Activated CD4-positive, alpha-beta T cell treated with anti-CD3 and anti-CD28 coated beads, Interleukin-2, Interleukin-4, amounts not matched to agents 100 ng/mL and 50 ng/mL, durations not matched to agents 16 hours and 8 hours (primary cell): ENCODE results near the gene EPC1.
"Not testable (repeated sequence)": the region's sequence is repeated elsewhere in the genome, so short reads cannot be mapped to it uniquely, and the experiment has no call there.

Experiments used
- DNase-seq: peaks from one replicate; pipeline ENCODE4 v3.0.0-alpha.2; 2020; ENCODE audit warnings: low spot score

EPC1 gene

DNA sequence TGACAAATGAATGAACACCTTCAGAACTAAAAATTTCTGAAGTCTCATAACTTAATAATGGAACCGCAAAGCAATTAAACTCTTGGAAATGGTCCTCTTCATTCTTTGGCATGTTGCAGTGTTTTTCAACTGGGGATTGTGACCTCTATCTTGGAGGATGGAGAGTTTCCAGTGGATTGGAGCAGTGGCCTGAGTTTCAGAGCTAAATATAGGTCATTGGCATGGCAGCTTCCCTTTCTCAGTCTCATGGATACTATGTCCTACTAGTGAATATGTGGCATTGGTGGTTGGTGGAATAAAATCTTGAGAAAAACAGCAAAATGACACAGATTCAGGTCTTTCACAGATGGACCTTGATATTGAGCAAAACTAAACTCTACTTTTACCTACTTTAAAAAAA, 24.1 kb upstream of the EPC1 start:
- DNase-seq: no peak

DNA sequence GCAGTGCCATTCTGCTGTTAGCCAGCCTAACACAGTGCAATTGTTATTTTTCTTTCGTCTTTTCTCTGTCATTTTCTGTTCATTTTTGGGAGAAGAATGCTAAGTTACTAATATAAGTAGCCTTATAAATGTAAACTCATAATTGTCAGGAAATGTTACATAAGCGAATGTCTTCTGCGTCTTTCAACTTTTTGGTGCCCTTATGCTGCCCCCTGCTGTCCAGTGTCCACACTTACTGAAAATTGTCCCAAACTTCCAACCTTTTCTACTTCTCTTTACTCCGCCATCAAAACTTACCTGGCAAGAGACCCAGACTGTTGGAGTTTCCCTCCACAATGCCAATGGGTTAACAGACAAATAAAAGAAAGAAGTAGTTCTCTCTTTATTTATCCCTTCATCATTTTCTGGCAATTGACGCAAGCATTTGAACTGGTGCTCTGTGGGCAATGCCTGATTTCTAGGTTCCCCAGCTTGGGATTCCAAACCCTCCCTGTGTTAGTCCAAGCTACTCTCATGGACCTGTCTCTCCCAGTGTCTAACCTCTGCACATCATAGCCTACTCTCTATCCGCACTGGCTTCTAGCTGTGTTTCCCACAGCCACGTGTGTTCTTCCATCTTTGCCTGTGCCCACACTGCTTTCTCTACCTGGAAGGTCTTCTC, 21.0 kb upstream of the EPC1 start:
- peak; percentile 76 for DNase-seq

DNA sequence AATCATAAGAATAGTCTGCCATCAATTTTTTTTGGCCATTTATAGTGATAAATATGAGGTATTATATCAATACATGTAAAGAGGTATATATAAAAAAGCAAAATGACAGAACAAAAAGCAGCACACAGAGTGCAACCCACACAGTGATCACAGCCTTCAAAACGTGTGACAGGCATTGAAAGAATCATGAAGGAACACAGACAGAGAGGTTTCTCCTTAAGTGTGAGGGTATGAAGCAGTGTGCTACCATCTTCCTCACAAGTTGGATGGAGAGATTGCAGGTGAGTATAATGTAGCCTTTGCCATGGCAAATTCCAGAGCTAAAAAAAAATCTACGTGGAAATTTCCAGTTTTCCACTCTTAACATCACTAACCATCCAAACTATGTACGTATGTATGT, 19.6 kb upstream of the EPC1 start:
- no peak for DNase-seq

DNA sequence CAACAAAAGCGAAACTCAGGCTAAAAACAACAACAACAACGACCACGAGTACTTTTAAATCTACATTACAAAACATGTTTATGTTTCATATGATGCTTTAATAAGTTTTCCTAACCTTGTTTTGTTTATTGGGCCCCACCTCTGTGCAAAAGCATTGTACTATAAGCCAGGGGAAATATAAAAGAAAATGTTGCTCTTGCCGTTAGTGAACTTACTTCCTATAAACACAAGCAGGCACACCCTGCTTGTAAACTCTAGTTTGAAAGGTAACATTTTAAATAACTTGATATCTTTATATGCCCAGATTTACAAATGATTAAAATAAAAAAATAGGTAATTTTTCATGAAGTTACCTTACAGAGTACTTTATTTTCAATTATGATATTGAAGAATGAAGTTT, 19.2 kb upstream of the EPC1 start:
- no peak for DNase-seq

DNA sequence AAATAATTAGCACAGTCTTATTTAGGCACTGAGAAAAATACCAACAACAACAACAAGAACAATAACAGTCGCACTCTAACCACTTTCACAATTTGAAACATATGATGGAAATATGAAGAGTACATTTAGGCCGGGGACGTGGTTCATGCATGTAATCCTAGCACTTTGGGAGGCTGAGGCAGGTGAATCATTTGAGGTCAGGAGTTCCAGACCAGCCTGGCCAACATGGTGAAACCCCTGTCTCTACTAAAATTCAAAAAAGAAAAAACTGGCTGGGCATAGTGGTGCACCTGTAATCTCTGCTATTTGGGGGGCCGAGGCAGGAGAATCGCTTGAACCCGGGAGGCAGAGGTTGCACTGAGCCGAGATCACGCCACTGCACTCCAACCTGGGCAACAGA, 18.4 kb upstream of the EPC1 start:
- not testable (repeated sequence) for DNase-seq

DNA sequence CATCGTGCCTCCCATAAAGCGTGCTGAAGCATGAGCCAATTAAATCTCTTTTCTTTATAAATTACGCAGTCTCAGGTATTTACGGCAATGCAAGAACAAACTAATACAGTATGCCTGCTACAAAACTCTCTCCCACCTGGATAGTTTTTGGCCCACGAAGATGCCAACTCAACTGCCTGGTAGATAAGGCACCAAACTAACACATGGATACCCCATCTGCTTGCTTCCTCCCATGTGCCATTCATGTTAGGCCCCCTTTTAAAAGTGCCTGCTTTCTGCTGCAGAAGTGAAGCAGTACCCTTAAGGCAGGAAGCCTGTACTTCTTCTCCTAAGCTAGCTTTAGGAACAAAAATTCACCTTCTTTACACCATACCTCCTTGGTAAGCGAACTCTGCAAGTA, 15.6 kb upstream of the EPC1 start:
- no peak for DNase-seq

DNA sequence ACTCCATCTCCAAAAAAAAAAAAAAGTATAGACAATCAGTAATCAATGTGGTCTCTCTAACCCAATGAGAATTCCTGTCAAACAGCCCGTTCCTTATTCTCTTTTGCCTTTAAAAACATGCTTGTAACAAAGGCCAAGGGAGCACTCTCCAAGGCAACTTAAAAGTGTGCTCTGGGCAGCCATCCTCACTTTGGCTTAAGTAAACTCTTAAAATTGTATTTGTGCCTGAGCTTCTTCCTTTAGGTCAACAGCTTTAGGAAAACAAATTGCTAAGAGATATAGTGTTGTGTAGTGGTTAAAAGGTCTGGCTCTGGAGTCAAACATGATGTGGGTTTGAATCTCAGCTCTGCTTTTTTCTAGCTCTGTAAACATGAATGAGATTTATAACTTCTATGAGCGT, 13.9 kb upstream of the EPC1 start:
- DNase-seq: no peak

DNA sequence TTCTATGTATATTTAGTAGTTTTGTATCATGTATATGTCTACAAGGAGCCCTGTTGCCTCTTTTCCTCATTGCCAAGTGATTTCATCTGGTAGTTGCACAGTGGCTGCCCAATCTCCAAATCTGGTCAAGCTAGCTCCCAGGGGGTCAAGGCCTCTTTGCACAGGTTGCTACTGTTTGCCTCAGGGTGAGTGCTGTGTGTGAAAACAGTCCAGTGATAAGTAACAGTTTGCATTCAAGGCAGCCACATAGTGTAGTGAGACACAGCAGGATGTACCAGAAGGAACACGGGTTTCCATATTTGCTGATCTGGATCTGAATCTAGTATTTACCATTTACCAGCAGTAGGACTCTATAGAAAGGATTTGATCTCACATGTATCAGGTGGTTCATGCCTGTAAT, 13.3 kb upstream of the EPC1 start:
- DNase-seq: no peak

DNA sequence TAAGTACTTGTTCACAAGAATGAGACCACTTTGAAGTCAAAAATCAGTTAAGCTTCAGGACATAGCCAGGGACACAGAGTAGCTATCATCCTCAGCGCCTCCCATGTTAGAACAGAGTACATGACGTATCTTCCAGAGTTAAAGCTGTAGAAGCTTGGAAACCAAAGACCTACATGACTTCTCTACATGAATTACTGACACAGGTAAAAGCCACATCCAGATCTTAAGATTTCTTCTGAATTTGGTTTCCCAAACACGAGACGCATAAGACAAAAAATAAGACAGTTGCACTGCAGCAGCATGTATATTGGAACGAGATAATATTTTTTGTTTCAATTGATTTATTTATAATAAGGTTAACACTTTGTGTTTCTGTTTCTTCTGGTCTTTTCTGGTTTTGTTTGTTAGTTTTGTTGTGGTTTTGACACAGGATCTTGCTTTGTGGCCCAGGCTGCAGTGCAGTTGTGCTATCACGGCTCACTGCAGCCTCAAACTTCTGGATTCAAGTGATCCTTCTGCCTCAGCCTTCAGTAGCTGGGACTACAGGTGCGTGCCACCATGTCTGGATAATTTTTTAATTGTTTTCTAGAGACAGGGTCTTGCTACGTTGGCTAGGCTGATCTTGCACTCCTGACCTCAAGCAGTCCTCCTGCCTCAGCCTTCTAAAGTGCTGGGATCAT, 10.2 kb upstream of the EPC1 start:
- DNase-seq: peak; percentile 45

DNA sequence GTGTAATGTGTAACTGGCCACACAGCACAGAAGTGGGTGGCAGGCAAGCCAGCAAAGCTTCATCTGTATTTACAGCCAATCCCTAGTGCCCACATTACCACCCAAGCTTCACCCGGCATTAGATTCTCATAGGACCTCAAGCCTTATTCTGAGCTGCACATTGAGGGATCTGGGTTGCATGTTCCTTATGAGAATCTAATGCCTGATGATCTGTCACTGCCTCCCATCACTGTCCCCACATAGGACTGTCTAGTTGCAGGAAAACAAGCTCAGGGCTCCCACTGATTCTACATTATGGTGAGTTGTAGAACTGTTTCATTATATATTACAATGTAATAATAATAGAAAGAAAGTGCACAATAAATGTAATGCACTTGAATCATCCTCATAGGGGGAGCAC, 7.7 kb upstream of the EPC1 start:
- DNase-seq: not testable (repeated sequence)

DNA sequence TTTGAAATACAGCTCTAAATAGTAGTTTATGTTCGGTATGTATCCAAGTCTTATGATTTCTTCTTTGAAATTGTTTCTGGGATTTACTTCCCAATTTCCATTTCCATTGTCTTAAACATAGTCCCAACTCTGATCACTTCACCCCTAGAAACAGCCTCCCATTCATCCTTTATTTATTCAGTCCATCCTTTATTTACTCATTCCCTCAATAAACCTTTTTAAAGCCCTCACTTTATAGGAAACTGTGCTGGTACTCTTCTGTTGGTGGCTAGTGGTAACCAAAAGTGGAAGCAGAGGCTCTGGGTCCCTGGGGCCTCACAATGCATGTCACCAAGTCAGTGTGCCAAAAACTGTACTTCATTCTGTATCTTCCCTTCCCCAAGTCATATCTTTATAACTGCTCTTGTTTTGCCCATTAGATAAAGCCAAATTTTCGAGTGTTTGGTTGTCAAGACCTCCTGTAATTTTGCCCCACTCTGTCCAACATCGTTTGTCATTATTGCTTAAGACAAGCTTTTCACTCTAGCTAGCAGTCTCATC, 3.9 kb upstream of the EPC1 start:
- DNase-seq: no peak

DNA sequence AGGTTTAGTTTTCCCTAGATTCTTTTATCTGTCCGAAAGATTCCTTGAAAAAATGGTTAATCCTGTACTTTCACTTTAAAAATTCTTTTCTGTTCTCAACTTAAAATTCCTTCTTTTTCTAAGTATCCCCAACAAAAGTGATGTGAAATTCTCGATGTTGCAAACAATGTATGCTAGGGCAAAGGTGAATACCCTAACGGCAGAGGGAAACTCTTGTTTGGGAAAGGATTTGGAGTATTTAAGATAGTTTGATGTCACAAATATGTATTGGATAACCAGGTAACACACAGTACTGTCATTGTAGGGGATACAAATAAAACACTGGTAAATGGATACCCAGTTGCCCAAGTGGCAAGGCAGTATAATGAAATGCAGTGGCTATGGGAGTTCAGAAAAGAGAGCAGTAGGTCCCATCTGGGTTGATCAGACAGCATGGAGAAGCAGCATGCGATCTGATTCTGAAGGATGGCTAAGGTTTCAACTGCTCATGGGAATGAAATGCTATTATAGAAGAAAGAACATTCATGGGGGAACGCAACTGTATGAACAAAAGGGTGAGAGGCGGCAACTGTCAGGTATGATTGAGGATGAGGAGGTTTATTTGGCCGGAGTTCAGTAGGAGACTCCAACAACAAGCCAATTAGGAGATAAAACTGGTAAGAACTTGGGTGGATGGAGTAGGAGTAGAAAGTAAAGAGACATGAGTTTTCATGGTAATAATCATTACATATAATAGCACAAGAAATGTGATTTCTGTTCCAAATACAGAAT, 3.2 kb upstream of the EPC1 start:
- no peak for DNase-seq

DNA sequence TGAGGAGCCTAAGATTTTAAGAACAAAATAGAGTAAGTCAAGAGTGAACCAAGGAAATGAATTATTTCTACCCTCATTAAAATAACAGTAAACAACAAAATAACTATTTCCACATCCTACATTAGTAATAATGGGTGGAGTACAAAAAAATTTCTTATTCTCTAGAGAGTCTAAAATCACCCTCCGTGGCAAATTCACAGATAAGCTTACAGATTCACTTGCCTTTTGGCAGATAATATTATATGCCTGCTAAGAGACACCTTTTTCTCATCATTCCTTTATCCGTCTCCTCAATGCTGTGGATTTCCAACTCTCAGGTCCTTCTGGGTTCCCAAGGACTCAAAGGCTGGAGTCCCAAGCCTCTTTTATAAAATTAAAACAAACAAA, 2.2 kb upstream of the EPC1 start:
- no peak for DNase-seq

DNA sequence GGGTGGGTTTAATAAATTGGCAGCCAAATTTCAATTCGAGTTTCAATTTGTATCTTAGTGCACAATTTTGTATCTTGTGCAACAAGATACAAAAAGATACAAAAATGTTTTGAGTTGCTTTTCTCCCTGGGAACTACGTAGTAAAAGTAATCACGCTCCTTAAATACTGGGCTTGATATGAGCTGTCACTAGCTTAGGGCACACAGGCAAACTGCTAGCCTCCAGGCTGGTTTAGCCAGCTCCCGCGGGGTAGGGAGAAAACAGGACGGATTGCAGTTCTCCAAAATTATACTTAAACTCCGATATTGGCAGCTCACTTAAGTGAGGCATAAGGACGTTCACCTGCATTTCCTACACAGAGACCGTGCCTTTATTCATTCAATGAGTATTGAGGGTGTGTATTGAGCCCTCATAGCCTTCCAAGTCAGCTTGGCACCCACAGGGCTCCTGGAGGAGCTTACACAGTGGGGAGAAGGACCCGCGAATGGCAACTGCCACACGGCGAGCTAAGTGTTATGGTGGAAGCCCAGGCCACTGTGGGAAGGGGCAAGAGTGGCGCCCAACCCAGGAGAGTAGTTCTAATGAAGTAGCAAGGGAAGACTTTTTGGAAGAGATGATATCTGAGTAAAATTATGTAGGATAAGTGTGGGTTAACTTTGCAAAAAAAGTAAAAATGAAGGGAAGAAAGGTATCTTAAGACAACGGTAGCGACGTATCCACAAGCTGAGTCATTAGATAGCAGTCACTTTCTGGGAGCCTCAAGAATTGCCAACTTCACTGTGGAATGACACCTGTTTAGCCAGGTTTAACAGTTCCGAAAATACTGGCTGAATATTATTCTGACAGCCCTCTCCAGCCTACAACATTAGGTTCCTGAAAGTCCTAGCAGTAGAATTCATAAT, 1.6 kb upstream of the EPC1 start:
- no peak for DNase-seq

DNA sequence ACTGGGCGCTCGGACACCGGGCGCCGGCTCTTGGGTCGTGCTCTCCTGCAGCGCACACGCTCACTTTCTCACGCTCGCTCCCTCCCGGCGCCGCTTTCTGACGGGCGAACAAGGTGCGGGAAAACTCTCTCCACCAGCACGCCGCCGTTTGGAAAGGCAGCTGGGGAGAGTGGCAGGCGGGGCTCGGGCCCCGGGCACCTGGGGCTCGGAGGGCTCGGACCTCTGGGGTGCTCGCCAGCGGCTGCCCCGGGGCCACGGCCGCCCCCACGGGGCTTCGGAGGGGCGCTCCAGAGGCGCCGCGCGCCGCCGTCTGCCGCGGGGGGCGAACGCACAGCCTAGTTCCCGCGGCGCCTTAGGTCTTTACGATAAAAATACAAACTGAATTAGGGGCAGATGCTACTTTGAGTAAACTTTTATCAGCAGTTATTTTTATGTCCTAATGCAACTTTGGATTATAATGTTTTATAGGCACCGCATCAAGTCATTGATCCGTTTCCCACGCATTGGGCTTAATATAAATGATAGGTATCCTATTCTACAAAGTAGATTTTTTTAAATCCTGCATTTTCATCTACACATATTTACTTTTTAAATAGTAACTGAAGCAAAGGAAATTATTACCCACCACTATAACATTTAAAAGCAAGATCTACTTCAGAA, 535 bp upstream of the EPC1 start:
- no peak for DNase-seq

DNA sequence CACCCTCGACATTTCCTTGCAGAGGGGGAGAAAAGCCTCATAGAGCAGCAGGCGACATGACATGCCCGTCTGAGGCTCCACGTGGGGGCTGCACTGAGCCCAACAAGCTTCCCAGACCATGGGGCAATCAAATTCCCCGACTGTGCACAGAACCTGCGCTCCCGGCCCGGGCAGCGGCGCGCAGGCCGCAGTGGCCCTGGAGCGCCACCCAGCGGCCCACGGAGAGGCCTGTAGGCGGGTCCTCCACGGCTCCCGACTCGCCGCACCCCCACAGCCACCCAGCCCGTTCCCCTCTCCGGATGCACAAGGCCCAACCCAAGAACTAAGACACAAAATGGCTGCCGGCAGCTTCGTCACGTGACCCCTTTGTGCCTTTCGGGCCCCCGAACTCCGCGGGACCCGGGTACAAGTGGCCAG, 816 bp downstream of the EPC1 start:
- DNase-seq: peak; percentile 97

DNA sequence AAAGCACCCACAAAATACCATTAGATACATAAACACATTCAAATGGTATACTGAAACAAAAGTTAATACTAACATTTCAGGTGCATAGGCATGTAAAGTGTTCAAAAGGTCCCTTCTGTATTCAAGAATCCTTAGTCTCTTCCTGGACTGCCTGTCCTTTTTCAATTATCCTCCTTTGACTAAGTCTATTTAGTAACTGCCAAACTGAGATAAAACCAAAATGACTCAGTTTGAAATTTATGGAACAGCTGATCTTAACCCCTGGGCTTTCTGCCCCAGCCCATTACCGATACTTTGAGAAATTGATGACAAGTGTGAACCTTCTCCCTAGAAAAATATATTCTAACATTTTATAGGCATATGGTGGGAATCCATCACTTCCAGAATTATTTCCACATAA, 5.4 kb downstream of the EPC1 start:
- no peak for DNase-seq

DNA sequence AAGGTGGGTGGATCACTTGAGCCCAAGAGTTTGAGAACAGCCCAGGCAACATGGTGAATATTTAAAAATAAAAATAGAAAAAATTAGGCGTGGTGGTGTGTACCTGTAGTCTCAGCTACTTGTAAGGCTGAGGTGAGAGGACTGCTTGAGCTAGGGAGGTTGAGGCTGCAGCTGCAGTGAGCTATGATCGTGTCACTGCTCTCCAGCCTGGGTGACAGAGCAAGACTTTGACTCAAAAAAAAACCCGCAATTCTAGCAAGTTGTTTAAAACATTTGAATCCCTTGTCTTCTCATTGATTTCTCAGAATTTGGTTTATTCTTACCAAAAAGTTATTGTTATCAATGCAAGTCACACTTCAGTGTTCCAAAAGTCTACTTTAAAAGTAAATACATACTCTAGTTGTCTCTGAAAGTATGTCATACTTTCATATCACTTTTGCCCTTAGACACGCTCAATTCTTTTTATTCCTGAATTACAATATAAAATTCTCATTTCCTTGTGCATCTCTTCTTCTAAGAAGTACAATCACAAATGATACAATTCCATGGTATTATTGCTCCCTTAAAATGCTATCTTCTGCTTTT, 6.3 kb downstream of the EPC1 start:
- DNase-seq: peak; percentile 36

DNA sequence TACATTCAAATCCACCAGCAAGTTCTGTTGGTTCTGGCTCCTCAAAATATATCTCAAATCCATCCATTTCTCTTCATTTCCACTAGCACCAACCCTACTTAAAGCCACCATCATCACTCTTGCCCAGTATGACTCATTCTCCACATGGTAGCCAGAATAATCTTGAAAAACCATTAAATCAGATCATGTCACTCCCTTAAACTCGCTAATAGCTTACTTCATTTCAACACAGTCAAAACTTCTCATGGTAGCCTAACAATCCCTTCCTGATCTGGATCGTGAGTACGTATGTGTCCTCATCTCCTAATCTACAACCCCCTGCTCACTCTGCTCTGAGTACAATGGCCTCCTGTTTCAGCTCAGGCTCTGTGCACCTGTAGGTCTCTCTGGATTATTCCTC, 8.7 kb downstream of the EPC1 start:
- DNase-seq: no peak

DNA sequence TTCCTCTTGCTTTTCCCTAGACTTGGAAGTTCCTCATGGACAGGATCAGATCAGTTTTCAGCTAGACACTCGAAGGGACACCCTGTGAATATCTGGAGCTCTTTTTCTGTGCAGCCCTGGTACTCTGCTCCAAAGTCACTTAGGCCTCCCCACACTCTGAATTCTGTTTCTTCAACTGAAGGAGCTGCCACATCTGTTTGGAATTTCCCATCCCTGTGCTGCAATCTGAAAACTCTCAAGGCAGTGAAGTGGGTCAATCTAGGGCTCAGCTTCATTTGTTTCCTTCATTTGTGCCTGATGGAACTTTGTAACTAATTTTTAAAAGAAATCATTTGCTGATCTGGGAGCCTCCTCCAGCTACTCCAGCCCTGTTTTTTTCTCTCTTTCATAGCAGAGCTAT, 9.6 kb downstream of the EPC1 start:
- no peak for DNase-seq

DNA sequence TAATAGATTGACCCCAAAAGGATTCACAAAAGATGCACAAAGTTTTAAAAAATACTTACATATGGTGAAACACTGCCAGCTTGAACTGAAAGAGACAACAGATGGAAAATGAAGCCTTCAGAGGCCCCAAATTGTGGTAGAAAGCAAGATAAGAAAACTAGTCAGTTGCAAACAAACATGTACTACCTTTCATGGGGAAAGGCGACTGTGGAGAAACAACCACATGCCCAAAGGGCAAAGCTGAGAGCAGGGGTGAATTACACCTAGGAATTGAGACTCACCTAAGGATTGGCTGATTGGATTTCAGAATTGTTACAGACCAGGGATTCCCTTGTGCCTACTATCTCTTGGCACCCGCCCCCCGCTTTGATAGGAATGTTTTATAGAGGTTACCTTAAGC, 13.1 kb downstream of the EPC1 start:
- no peak for DNase-seq
